KMS-11 (cell line): ENCODE data around the gene PMPCA.

Experiments
- H2AFZ ChIP-seq: fragments of 200-600 bp; sonication (generic); 2 replicates; pipeline ENCODE4 v1.6.1; 2016; ENCODE audit warnings: antibody characterized with exemption, mixed run types, low read depth
- H3K27ac ChIP-seq: fragments of 200-600 bp; sonication (generic); 2 replicates; pipeline ENCODE4 v1.6.1; 2016; ENCODE audit warnings: mild to moderate bottlenecking, mixed run types
- H3K27me3 ChIP-seq: fragments of 200-600 bp; sonication (generic); 2 replicates; pipeline ENCODE4 v1.6.1; 2017; ENCODE audit warnings: mild to moderate bottlenecking, low read depth, mixed run types, moderate library complexity; ENCODE audit not compliant: insufficient read depth
- H3K36me3 ChIP-seq: fragments of 200-600 bp; sonication (generic); 2 replicates; pipeline ENCODE4 v1.6.1; 2017; ENCODE audit warnings: mild to moderate bottlenecking, mixed run types; ENCODE audit not compliant: insufficient read depth
- H3K4me1 ChIP-seq: fragments of 200-600 bp; sonication (generic); 2 replicates; pipeline ENCODE4 v1.6.1; 2016; ENCODE audit warnings: mild to moderate bottlenecking, low read depth, mixed run types; ENCODE audit not compliant: poor library complexity, severe bottlenecking
- H3K4me2 ChIP-seq: fragments of 200-600 bp; sonication (generic); 2 replicates; pipeline ENCODE4 v1.7.0; 2016; ENCODE audit warnings: mild to moderate bottlenecking, mixed run types
- H3K4me3 ChIP-seq: fragments of 200-600 bp; sonication (generic); IDR thresholded peaks from 2 replicates; pipeline ENCODE4 v1.6.1; 2017; ENCODE audit warnings: low read depth, low read length, mixed read lengths; ENCODE audit not compliant: insufficient read depth
- H3K79me2 ChIP-seq: fragments of 200-600 bp; sonication (generic); 2 replicates; pipeline ENCODE4 v1.6.1; 2016; ENCODE audit warnings: low read depth, mixed run types; ENCODE audit not compliant: insufficient read depth
- H3K9ac ChIP-seq: fragments of 200-600 bp; sonication (generic); 2 replicates; pipeline ENCODE4 v1.6.1; 2016; ENCODE audit warnings: mild to moderate bottlenecking, mixed run types
- H4K20me1 ChIP-seq: fragments of 200-600 bp; sonication (generic); 2 replicates; pipeline ENCODE4 v1.6.1; 2016; ENCODE audit warnings: mild to moderate bottlenecking, mixed run types; ENCODE audit not compliant: insufficient read depth
- CTCF ChIP-seq: fragments of 200-600 bp; sonication (generic); conservative IDR thresholded peaks from 2 replicates; pipeline ENCODE4 v1.6.1; 2017; ENCODE audit warnings: low read depth, mild to moderate bottlenecking, antibody characterized with exemption, low read length, moderate library complexity, mixed read lengths

The PMPCA gene

GRCh38 chr9:136377341-136378169, 32.9 kb upstream of the PMPCA start:
- Histone ChIP-seq H2AFZ (no peak overlapping the region), H3K4me1 (no peaks in the 10 kb centered on the region), H3K27ac (no peak overlapping the region), H3K27me3 (no peaks in the 10 kb centered on the region), H3K4me3 (no peak overlapping the region), H3K9ac (no peak overlapping the region), H4K20me1 (no peaks in the 10 kb centered on the region), H3K79me2 (no peaks in the 10 kb centered on the region), H3K4me2 (no peak overlapping the region), H3K36me3 (no peaks in the 10 kb centered on the region)
- TF ChIP-seq CTCF: no peak

GRCh38 chr9:136378170-136379002, 32.1 kb upstream of the PMPCA start:
- Histone ChIP-seq H3K27ac (no peak overlapping the region), H3K4me1 (no peaks in the 10 kb centered on the region), H3K27me3 (no peaks in the 10 kb centered on the region), H4K20me1 (no peaks in the 10 kb centered on the region), H3K79me2 (no peaks in the 10 kb centered on the region), H3K4me2 (no peak overlapping the region), H3K36me3 (no peaks in the 10 kb centered on the region), H3K9ac (no peak overlapping the region), H2AFZ (no peak overlapping the region), H3K4me3 (no peak overlapping the region)
- no peak for TF ChIP-seq CTCF

GRCh38 chr9:136379003-136379287, 31.5 kb upstream of the PMPCA start:
- no peak for TF ChIP-seq CTCF
- Histone ChIP-seq H3K79me2 (no peaks in the 10 kb centered on the region), H3K4me1 (no peaks in the 10 kb centered on the region), H3K36me3 (no peaks in the 10 kb centered on the region), H3K27ac (no peak overlapping the region), H2AFZ (no peak overlapping the region), H3K27me3 (no peaks in the 10 kb centered on the region), H4K20me1 (no peaks in the 10 kb centered on the region), H3K4me3 (no peak overlapping the region), H3K4me2 (no peak overlapping the region), H3K9ac (no peak overlapping the region)

- Histone ChIP-seq H2AFZ (no peak overlapping the region), H3K4me2 (no peak overlapping the region), H3K36me3 (no peaks in the 10 kb centered on the region), H3K4me3 (no peak overlapping the region), H3K79me2 (no peaks in the 10 kb centered on the region), H3K27me3 (no peaks in the 10 kb centered on the region), H3K9ac (no peak overlapping the region), H4K20me1 (no peaks in the 10 kb centered on the region), H3K27ac (no peak overlapping the region), H3K4me1 (no peaks in the 10 kb centered on the region)
- no peak for TF ChIP-seq CTCF
Measured at GRCh38 chr9:136379401-136379800, 31.1 kb upstream of the PMPCA start.
